LNCaP clone FGC (cell line): ENCODE measurements around the gene AMY2B.
"Not testable (repeated sequence)": the region's sequence is repeated elsewhere in the genome, so short reads cannot be mapped to it uniquely, and the experiment has no call there.

Experiments used
- DNase-seq: peaks from one replicate; pipeline ENCODE4 v3.0.0-alpha.2; 2011; ENCODE audit warnings: low read depth
- H3K4me3 ChIP-seq: 2 replicates; pipeline ENCODE4 v1.5.1; 2011; ENCODE audit warnings: mild to moderate bottlenecking, low read depth, low read length, control low read depth
- CTCF ChIP-seq: IDR thresholded peaks from 2 replicates; pipeline ENCODE4 v1.5.1; 2012; ENCODE audit warnings: mild to moderate bottlenecking; ENCODE audit not compliant: control insufficient read depth, insufficient read depth; ENCODE audit errors: extremely low read depth

Gene AMY2B

DNA sequence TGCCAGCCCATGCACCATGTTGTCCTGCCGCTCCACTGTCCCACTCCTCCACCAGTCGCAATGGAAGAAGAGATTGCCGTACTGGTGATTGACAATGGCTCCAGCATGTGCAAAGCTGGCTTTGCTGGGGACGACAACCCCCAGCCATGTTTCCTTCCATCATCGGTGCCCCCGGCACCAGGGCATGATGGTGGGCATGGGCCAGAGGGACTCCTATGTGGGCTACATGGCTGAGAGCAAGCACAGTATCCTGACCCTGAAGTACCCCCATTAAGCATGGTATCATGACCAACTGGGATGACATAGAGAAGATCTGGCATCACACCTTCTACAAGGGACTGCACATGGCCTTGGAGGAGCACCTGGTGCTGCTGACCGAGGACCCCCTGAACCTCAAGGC lies 1.9 kb upstream of the AMY2B start:
- no peak overlapping the region for H3K4me3 ChIP-seq

DNA sequence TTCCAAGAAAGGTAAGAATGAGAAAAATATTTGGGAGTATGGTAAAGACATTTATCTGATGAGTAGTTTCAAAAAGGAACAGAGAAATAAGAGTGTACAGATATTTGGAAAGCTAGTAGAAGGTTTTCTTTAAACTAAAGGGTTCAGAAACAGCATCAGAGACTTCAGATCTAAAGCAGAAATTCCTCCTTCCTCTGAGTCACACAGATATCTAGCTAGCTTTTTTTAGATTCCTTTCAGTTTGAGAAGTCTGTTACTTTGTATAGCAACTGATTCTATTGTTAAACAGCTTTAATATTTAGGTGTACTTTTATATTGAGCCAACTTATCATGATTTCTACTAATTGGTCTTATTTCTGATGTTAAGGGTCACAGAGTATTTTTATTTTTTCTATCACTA lies 4.7 kb downstream of the AMY2B start:
- no peak for DNase-seq
- TF ChIP-seq CTCF, result no peak
- H3K4me3 ChIP-seq, result no peak overlapping the region

More for the DNA sequence above, 1.9 kb upstream of the AMY2B start:
- DNase-seq, result no peak
- TF ChIP-seq CTCF, result no peak

- DNase-seq, H3K4me3 ChIP-seq: not testable (repeated sequence)
These were observed 5.4 kb downstream of the AMY2B start for GRCh38 chr1:103576784-103577183.

- TF ChIP-seq CTCF, result no peak
- H3K4me3 ChIP-seq, result no peak overlapping the region
- DNase-seq, result no peak
These were observed 11.1 kb downstream of the AMY2B start for GRCh38 chr1:103582464-103582863.

DNA sequence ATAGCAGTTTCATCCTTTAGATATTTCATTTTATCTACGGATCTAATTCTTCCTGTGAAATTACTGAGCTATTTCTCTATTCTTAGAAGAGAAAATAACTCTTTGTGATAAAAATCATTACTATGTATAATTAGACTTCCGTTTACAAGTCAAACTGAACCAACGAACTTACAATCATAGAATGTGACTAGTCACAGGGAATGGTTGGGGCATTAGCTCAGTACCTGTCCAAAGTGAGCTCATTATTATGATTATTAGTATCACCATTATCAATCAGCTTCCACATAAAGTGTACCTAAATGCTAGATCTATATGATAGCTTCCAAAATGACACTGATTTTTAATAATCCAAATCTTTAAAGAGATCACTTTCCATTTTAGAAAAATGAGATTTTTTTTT lies 12.5 kb downstream of the AMY2B start:
- TF ChIP-seq CTCF, result no peak
- no peak for DNase-seq

DNA sequence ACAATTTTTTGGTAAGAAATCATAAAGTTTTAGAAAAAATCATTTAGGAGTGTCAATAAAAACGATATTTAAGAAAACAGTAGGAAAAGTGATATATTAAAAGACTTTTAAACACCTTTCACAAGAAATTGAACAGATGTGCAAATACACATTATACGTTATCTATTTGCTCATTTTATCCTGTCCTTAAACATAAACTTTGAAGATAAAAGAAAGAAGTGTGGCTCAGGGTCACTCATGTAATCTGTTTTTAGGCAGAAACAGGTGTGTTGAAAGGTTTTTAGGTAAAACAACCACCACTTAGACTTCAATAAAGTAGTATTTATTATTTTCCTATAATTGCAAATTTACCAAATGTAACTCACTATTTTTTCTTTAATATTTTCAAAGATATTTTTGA lies 13.1 kb downstream of the AMY2B start:
- H3K4me3 ChIP-seq, result no peak overlapping the region
- TF ChIP-seq CTCF, result no peak
- DNase-seq, result no peak

More for the DNA sequence above, 12.5 kb downstream of the AMY2B start:
- no peak overlapping the region for H3K4me3 ChIP-seq

DNA sequence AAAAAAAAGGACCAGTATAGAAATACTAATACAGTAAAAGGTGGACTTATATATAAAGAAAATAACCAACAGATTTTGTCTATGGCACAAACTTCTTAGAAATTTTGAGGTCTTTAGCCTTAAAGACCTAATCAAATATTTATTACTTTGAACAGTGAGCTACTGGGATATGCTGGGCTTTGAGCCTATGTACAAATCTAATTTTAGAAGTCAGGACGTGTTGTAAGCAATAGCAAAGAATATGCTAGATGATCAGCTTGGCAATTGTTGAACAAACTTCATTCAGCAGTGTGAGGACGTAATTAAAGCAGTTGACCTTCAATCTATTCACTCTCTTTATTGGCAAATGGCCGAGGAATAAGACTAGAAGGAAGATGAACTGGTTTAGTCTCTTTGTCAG lies 31.4 kb downstream of the AMY2B start:
- DNase-seq, H3K4me3 ChIP-seq: not testable (repeated sequence)

DNA sequence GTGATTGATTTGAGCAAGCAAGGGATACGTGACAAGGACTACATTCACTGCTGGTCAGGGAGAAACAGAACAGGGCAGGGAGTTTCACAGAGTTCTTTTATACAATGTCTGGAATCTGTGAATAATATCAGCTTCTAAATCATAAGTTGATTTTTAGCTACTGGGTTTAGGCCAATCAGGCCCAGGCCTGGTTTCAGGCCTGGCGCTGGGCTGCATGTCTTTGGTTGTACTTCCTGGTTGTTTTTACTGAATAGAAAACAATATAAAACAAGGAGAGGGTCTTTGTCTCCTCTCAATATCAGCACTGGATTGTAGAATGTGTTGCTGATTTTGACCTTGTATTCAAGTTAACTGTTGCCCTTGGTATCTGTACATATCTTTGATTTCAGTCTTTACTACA lies 45.0 kb downstream of the AMY2B start:
- no peak for DNase-seq
- TF ChIP-seq CTCF, result no peak

DNA sequence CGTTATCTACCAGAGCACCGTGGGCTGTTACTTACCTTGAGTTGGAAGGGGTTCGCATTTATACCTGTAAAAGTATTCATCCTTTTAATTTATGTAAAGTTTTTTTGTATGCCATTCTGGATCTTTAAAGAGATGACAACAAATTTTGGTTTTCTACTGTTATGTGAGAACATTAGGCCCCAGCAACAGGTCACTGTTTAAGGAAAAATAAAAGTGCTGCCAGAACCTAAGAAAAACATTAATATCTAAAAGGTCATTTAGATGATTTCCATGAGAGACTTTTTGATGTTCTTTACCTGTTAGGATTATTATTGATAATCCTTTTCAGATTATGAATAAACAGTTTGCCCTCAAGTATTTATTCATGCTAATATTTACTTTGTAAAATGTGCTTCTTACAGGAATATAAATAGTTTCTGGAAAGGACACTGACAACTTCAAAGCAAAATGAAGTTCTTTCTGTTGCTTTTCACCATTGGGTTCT lies 45.6 kb downstream of the AMY2B start, which contains the start of gene AMY2A:
AMY2A (plus strand) TSS at position 434 of the 484 bp plus-strand sequence; CDS start at position 448, 14 bp downstream.
- not testable (repeated sequence) for DNase-seq, H3K4me3 ChIP-seq

More for the DNA sequence above, 45.0 kb downstream of the AMY2B start:
- H3K4me3 ChIP-seq, result no peak overlapping the region

DNA sequence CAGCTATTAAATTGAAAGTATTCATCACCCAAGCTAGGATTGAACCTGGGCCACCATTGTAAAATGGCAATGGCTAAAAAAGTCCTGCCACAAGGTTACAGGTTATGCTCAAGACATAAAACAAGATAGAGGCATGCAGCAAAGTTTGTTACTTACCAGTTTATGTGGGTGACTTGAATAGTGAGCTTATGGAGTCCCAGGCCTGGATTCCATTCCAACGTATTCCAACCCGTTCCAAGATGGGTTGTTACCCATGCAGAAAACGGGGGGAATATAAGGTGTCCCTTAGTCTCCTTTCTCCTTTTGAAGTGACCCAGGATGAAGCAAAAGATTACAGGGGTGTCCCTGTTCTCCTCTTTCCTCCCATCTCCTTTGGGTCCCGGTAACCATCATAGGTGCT lies 56.0 kb downstream of the AMY2B start:
- not testable (repeated sequence) for H3K4me3 ChIP-seq, DNase-seq
